ENCODE data around the gene CFAP20DC. TPM values are rescaled to one million over a fixed set of nuclear protein-coding genes. Genes with fewer than 3 reads are reported as not detected.
A peak's percentile ranks its signal among the peaks of the same experiment; 100 is the strongest.
"Not testable (repeated sequence)": the region's sequence is repeated elsewhere in the genome, so short reads cannot be mapped to it uniquely, and the experiment has no call there.

The CFAP20DC gene
- total RNA-seq, 1 donor from 2014 or later: 5.1 TPM

DNA sequence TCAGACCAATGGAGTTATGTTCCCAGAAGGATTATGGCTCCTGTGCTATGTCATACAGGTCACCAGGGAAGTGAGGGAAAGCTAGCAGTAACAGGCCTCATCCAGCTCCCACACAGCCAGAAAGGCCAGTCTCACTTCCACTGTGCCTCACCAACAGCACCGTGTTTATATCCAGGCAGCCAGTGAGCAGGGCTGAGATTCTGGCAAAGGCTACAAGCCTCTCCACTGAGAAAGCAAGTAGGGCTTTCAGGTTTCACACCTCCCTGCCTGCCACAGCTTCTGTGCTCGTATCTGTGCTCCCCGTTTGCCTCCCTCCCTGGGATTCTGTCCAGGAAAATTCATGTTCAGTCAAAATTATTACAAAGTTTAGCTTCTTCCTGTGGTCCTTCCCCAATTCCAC is 14.9 kb upstream of the CFAP20DC start:
- TF ChIP-seq, protein P1, sequence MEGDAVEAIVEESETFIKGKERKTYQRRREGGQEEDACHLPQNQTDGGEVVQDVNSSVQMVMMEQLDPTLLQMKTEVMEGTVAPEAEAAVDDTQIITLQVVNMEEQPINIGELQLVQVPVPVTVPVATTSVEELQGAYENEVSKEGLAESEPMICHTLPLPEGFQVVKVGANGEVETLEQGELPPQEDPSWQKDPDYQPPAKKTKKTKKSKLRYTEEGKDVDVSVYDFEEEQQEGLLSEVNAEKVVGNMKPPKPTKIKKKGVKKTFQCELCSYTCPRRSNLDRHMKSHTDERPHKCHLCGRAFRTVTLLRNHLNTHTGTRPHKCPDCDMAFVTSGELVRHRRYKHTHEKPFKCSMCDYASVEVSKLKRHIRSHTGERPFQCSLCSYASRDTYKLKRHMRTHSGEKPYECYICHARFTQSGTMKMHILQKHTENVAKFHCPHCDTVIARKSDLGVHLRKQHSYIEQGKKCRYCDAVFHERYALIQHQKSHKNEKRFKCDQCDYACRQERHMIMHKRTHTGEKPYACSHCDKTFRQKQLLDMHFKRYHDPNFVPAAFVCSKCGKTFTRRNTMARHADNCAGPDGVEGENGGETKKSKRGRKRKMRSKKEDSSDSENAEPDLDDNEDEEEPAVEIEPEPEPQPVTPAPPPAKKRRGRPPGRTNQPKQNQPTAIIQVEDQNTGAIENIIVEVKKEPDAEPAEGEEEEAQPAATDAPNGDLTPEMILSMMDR (conservative IDR thresholded peaks at IDR 0.05; ENCODE audit: low read depth, low read length): no peak
- H3K4me3 ChIP-seq (ENCODE audit: low read depth, low read length): no peak overlapping the region
- no peak for DNase-seq (ENCODE audit: low read depth)

GRCh38 chr3:59064276-59064675 is 14.5 kb upstream of the CFAP20DC start:
- H3K4me3 ChIP-seq (ENCODE audit: low read depth, low read length): no peak overlapping the region
- DNase-seq (ENCODE audit: low read depth): no peak
- TF ChIP-seq, protein P1 (conservative IDR thresholded peaks at IDR 0.05; ENCODE audit: low read depth, low read length): peak; percentile 19

DNA sequence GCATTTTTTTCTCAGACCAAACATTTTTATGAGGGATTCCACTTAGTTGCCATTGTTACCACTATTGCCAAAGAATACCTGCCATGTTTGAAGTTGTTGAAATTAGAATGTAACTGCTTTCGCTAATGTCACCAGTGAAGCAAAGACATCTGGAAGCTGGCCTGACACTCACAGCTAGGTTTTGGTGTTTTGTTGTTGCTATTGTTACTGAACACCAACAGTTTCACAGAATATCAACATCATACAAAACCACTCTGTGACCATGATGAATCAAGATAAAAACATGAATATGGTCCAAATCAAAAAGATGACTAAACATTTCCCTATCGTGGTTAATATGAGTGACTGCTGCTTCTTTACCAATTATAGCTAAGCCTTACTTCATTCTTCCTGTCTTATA is 6.9 kb upstream of the CFAP20DC start:
- no peak overlapping the region for H3K4me3 ChIP-seq (ENCODE audit: low read depth, low read length)
- TF ChIP-seq, protein P1 (conservative IDR thresholded peaks at IDR 0.05; ENCODE audit: low read depth, low read length): no peak
- no peak for DNase-seq (ENCODE audit: low read depth)

DNA sequence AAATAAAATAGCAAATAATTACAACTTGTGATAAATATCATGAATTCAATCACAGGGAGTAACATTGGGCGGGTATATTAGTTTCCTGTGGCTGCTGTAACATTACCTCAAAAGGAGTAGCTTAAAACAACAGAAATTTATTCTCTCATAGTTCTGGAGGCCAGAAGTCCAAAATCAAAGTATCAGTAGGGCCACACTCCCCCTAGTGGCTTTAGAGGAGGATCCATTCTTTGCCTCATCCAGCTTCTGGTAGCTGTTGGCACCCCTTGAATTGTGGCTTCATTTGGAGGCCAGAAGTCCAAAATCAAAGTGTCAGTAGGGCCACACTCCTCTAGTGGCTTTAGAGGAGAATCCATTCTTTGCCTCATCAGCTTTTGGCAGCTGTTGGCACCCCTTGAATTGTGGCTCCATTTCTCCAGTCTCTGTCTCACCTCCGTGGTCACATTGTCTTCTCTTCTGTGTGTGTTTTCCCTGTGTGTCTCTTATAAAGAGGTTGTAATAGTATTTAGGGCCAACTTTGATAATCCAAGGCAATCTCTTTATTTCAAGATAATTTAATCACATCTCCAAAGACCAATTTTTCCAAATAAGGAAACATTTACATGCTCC is 3.1 kb upstream of the CFAP20DC start:
- TF ChIP-seq, protein P1 (conservative IDR thresholded peaks at IDR 0.05; ENCODE audit: low read depth, low read length): peak; percentile 81
- no peak for DNase-seq (ENCODE audit: low read depth)
- H3K4me3 ChIP-seq (ENCODE audit: low read depth, low read length): no peak overlapping the region

DNA sequence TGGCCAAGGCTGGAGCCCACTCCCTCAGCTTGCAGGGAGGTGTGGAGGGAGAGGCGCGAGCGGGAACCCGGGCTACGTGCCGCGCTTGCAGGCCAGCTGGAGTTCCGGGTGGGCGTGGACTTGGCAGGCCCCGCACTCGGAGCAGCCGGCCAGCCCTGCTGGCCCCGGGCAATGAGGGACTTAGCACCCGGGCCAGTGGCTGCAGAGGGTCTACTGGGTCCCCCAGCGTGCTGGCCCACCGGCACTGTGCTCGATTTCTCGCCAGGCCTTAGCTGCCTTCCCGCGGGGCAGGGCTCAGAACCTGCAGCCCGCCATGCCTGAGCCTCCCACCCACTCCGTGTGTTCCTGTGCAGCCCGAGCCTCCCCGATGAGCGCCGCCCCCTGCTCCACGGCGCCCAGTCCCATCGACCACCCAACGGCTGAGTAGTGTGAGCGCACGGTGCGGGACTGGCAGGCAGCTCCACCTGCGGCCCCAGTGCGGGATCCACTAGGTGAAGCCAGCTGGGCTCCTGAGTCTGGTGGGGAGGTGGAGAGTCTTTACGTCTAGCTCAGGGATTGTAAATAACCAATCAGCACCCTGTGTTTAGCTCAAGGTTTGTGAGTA is 1.1 kb upstream of the CFAP20DC start:
- not testable (repeated sequence) for H3K4me3 ChIP-seq (ENCODE audit: low read depth, low read length); DNase-seq (ENCODE audit: low read depth)

- H3K4me3 ChIP-seq (ENCODE audit: low read depth, low read length): no peak overlapping the region
- no peak for DNase-seq (ENCODE audit: low read depth)
- TF ChIP-seq, protein P1 (conservative IDR thresholded peaks at IDR 0.05; ENCODE audit: low read depth, low read length): no peak
These were observed 3.0 kb downstream of the CFAP20DC start for GRCh38 chr3:59046839-59047238.

DNA sequence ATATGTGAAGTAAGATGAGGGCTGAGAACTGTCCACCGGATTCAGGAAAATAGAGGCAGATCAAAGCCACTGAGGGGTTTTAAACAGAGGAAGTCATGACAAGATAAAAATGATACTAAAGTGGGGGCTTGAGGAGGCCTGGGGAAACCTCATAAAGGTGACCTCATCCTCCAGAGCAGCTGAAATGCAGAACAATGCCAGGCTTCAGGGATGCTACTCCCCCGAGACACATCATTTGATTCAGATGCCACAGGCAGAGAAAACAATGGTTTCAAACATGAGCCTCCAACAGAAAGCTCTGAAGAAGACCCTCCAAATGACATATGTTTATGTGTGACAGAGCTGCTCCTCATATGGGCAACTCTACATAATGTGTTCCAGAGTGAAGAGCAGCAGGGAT is 6.4 kb downstream of the CFAP20DC start:
- no peak for DNase-seq (ENCODE audit: low read depth)
- TF ChIP-seq, protein P1 (conservative IDR thresholded peaks at IDR 0.05; ENCODE audit: low read depth, low read length): no peak
- no peak overlapping the region for H3K4me3 ChIP-seq (ENCODE audit: low read depth, low read length)

All from epithelial cell of proximal tubule (primary cell).